ENCODE measurements around the gene DAB2IP.
"Not testable (repeated sequence)": the region's sequence is repeated elsewhere in the genome, so short reads cannot be mapped to it uniquely, and the experiment has no call there.

DAB2IP gene

GRCh38 chr9:121651295-121652020 lies at the start of gene DAB2IP:
Gene DAB2IP (plus strand): TSS chr9:121651634. CDS start chr9:121651776, 142 bp downstream.
- no peak for DNase-seq

GRCh38 chr9:121603028-121603427 lies 48.4 kb upstream of the DAB2IP start:
- no peak for DNase-seq

GRCh38 chr9:121604242-121604641 lies 47.2 kb upstream of the DAB2IP start:
- no peak for DNase-seq

DNA sequence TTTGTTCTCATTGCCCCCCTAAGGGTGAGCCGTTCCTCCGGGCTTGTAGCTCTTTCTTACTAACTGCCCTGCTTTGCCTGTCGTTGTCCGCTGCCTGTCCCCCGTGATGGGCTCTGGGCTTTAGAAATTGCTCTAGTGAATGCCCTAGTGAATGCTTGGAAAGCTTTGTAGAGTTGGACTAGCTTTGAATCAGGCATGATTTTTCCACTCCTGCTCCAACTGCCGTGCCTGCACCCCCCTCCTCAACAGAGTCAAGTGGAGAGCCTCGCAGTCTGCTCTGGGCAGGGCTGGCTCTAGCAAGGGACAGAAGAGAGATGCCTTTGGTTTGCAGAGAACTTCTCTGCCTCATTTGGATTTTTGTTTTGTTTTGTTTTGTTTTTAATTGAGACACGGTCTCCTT lies 46.8 kb upstream of the DAB2IP start:
- no peak for DNase-seq

DNA sequence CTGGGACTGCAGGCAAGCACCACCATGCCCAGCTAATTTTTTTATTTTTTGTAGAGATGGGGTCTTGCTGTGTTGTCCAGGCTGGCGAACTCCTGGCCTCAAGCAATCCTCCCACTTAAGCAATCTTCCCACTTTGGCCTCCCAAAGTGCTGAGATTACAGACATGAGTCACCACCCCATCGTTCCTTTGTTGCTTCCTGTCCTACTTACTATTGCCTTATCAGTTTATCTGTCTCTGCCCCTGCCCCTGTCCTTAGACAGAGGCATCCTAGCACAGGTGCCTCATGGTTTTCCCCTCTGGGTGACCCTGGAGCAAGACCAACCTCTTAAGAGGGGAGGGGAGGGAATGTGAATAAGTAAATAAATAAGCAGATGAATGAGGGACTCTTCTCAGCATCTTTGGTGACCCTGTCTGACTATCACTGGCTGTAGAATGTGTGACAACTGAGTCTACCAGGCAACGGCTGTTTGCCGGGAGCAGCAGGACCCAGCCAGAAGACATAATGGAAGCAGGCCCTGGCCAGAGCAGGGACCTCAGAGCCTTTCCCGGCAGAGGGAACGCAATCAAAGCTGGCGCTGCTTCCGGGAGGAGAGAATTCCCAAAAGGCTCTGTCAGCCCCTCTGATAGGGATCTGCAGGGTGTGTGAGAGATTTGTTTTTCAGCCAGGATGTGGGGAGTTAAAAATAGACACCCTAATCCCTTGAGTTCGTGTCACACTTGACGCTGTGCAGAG lies 43.8 kb upstream of the DAB2IP start:
- DNase-seq = no peak

DNA sequence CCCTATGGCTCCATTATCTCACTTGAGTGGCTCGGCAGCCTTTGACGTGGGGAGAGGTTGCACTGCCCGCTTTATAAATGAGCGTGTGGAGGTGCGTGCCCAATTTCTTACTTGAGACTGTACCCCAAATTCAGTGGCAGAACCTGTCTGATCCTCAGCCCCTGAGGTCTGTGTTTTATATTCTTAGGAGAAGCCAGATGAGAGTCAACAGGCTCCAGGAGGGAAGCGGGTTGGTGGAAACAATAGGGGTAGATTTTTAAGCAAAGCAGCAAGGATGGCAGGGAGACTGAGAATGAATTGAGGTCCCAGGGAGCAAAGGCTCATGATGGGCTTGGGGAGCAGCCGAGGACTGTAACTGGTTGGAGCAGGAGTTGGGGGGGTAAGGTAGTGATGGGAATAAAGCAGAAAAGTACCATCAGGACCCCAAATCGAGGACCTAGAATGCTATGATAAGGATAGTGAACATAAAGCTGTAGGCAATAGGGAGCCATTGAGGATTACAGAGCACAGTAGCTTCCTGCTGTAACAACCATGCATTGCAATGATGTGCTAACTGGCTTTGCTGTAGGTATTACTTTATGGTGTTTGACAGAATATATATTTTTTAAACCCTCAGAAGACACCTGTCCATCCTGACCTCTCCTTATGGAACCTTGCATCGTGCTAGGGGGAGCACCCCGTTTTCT lies 43.1 kb upstream of the DAB2IP start:
- no peak for DNase-seq

GRCh38 chr9:121609822-121610637 lies 41.4 kb upstream of the DAB2IP start:
- DNase-seq = peak; percentile 88

- no peak for DNase-seq
These were observed 40.8 kb upstream of the DAB2IP start for GRCh38 chr9:121610638-121610953.

- DNase-seq = peak; percentile 21
These were observed 38.9 kb upstream of the DAB2IP start for GRCh38 chr9:121612511-121612998.

GRCh38 chr9:121613009-121613752 lies 38.3 kb upstream of the DAB2IP start:
- no peak for DNase-seq

DNA sequence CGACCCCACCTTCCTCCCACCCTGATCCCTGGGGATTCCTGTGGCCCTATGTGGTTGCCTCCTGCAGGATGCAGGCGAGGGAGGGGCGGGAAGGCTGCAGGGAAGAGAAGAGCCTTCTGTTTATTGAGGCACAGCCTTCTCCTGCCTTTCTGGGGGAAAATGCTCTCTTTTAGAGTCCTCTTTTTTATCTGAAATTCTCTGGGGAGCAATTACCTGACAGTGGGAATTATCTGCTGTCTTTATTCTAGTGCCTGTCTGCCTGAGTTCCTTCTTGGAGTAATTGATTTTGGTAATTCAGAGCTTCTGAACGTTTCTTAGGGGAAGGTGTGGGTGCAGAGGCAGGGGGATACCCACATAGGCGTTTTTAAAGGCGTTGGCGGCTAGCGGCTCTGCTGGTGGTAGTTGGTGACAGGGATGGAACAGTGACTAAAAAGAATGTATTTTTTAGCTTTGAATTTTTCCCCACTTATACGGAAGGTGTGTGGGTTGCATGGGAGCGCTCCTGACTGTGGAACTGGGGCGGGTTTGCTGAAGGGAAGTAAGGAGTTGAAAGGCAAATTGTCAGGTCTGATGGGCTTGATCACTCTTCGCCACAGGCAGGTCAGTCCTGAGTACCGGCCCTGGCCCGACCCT lies 35.2 kb upstream of the DAB2IP start:
- DNase-seq = no peak

DNA sequence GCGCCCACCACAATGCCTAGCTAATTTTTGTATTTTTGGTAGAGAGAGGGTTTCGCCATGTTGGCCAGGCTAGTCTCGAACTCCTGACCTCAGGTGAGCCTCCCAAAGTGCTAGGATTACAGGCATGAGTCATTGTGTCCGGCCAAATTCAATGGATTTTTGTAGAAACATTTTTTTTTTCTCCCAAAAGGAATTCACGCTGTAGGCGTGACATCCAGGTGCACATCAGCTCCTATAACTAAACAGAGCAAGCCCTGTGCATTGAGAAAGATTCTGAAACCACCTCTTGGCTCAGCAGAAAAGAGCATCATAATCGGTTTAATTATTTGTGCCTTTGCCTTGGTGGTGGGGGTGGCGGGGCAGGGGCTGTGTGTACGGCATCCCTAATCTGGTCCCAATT lies 32.9 kb upstream of the DAB2IP start:
- no peak for DNase-seq

DNA sequence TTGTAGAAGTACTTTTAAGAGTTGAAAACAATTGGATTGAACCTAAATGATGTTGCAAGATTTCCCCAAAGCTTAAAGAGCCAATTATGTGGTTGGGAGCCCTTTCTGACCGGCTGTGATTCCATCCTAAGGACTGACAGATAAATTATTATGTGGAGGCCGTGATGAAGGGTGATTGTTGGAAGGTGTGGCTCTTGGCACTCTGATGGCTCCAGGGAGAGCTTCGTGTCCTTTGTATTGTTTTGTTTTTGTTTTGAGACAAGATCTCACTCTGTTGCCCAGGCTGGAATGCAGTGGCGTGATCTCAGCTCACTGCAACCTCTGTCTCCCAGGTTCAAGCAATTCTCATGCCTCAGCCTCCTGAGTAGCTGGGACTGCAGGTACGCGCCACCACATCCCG lies 32.5 kb upstream of the DAB2IP start:
- not testable (repeated sequence) for DNase-seq

GRCh38 chr9:121619545-121620324 lies 31.7 kb upstream of the DAB2IP start:
- DNase-seq = peak; percentile 24

- no peak for DNase-seq
These were observed 31.1 kb upstream of the DAB2IP start for GRCh38 chr9:121620325-121620673.

DNA sequence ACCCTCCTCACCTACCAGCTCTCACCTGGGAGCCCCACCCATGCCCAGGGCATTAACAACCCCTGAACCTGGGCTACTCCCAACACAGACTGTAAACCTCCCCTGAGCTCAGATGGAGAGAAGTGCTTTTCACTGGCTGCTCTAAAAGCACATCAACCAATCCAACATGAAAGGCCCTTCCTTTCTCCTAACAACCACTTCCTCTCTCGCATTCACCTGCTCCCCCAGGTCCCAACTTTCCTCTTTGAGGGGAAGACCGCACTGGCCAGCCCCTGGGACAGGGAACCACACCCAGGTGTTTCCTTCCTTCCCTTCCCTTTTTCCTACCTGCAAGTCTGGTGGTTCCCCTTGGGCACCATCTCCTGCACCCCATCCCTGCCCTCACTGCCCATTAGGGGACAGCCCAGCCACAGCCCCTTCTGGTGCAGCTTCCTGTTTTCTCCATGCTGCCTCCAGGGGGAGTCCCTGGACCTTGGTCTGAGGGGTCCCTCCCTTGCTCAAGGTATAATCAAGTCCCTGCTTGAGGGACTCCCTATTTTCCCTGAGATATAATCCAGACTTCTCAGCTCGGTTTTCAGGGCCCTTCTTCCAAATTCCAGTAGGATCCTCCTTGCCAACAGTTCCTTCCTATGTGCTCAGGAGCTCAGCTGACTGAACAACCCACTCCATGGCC lies 30.5 kb upstream of the DAB2IP start:
- DNase-seq = peak; percentile 16

- peak; percentile 65 for DNase-seq
These were observed 28.8 kb upstream of the DAB2IP start for GRCh38 chr9:121622387-121623203.

GRCh38 chr9:121623430-121623829 lies 28.0 kb upstream of the DAB2IP start:
- DNase-seq = not testable (repeated sequence)

DNA sequence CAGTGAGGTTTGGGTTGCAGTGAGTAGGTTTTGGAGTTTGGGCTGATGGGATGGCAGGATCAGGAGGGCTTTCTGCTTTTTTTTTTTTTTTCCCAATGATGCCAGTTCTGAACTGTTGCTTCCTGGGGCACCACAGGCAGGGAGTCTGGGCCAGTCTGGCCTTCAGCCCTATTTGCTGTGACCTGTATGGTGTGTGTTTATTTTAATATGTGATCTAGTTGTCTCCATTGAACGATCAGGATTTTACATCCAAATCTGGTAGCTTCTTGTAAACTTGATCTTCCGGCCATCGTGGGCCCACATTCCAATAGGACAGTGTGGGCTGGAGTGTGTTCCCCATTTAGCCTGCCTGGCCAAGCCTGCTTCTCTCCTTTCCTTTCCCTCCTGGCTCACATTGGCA lies 25.8 kb upstream of the DAB2IP start:
- DNase-seq = no peak
